ENCODE results near the gene PFKP.

The PFKP gene

DNA sequence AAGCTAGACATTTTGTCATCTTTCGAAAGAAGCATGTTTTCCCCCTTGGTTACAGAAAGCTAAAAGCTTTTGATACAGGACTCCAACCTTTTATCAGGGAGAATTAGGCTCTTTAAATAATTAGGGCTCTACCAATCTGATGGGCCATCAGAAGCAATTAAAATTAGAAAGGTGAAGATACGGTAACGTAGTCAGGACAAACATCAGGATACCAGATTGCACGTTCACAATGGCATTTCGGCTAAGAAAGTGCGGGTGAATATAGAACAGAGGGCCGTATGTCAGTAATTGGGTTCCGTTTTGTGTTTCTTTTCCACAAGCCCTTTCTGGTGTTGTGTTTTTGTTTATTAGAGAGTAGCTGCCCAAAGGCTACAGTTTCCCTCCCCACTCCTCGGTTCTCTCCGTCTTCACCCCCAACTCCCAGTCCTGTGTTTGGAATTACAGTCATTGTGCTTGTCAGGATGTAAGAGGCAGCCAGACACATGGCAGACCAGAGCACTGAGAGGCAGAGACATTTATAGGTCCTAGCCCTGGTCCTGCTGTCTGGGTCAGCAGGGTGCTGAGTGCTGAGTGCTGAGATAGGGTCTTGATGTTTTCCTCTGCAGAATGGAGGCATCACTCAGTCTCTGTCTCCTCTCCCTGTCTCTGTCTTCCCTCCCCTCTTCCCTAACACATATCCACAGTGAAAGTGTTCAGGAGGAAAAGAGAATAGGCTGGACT lies 5.5 kb downstream of the PFKP start:
- DNase-seq: no peak

DNA sequence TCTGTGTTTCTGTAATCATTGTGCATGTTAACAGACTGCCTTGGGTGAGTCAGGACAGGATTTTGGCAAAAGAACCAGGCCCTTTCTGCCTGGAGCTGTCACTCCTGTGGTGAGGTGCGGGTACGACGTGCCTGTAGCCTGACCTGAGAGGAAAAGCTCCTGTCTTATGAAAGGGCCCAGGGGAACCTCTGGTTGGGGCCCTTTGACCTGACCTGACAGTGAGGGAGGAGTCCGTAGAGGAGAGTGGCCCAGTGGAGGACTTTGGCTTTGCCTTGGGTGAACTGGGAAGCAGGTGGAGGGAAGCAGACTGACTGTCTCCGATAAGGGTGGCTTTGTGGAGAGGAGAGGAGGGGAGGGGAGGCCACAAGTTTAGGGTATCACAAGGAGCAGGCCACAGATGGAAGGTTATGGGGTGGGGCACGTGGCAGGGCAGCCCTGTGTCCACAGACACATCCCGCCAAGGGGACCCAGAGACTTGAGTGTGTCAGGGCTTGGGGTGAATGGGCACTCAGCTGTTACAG lies 6.9 kb downstream of the PFKP start:
- DNase-seq: no peak

- no peak for DNase-seq
These were observed 7.7 kb downstream of the PFKP start for GRCh38 chr10:3074985-3075600.

GRCh38 chr10:3076138-3076537 lies 8.8 kb downstream of the PFKP start:
- no peak for DNase-seq

- DNase-seq: no peak
These were observed 10.2 kb downstream of the PFKP start for GRCh38 chr10:3077509-3077908.

DNA sequence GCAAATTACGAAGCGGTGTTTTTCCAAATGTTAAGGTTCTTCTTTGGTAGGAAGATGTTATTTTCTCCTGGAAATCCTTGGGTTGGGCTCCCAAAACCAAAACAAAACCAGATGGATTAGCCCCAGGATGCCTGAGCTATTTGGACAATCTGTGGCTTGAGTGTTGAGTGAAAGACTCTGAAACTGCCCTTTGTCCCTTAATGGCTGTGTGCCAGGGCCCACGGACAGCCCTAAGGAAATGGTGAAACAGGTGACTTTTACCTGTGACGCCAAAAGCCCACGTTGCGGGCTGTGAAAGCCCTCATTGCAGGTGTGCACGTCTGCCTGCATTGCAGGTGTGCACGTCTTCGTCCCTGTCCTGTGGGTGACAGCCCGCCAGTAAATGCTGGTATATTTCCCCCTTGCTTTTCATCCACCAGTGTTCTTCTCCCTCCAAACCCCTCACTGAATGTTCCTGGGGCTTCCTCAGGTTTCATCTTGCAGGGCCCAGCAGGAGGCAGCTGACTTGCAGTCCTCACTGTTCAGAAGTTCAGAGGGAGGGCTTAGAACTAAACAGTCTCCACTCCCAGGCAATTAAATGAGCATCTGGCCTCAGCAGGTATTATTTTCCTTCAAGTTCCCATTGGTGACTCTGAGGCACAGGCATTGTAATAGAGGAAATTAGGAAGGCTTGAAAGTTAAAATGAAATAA lies 10.7 kb downstream of the PFKP start:
- DNase-seq: no peak

DNA sequence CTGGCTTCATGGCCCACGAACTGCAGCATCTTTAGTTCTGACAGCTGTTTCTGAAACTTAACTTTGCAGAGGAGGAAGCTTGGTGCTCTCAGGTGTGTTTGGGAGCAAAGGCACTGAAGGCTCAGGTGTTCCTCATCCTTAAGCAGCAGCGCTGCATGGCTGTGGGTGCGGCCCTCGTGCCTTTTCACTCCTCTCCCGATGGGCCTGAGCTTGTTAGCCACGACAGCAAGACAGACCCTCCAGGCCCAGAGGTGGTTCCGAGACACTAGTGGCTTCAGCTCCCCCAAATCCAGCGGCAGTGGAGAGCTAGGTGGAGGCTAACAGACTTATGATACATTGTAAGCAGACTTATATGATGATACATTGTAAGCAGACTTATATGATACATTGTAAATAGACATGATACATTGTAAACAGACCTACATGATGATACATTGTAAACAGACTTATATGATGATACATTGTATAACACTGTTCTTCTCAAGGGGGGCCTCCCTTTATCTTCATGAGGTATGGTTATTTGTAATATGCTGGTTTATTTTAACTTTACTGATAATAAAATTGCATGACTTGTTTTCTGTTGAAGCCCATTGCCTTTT lies 14.1 kb downstream of the PFKP start:
- DNase-seq: no peak

DNA sequence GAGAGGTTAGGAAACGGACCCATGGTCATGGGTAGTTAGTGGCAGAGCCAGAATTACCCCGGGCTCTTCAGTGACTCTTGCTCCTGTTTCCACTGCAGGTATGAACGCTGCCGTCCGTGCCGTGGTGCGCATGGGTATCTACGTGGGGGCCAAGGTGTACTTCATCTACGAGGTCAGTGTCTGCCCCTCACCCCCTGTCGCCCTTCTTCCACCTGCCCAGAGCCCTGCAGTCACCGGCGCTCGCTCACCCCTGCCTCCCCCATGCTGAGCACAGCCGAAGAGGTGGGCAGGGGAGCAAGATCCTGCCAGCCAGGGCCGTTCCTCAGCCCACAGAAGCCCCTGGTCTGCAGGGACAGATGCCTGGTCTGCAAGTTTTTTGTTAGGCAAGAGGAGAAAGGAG lies 14.9 kb downstream of the PFKP start:
- no peak for DNase-seq

GRCh38 chr10:3085785-3086567 lies 18.6 kb downstream of the PFKP start:
- DNase-seq: no peak

- DNase-seq: no peak
These were observed 23.0 kb downstream of the PFKP start for GRCh38 chr10:3090388-3090787.

- DNase-seq: no peak
These were observed 23.8 kb downstream of the PFKP start for GRCh38 chr10:3090914-3091787.

DNA sequence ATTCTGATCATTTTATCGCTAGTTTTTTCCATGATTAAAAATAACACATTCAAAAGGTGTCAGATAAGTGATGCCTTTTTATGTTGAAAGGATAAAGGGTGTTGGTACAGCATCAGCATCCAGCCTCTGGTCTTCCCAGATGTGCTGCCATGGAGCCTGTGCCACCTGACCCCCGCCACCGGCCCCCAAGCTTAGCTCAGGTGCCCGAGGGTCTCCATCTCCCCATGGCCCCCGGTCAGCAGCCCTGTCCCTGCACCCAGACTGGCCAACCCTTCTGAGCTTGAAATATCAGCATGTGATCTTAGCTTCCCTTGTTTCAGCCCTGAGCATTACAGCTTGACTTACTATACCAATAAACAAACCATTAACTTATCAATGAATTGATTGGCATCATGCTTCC lies 24.6 kb downstream of the PFKP start:
- no peak for DNase-seq

- DNase-seq: no peak
These were observed 26.6 kb downstream of the PFKP start for GRCh38 chr10:3093996-3094395.

DNA sequence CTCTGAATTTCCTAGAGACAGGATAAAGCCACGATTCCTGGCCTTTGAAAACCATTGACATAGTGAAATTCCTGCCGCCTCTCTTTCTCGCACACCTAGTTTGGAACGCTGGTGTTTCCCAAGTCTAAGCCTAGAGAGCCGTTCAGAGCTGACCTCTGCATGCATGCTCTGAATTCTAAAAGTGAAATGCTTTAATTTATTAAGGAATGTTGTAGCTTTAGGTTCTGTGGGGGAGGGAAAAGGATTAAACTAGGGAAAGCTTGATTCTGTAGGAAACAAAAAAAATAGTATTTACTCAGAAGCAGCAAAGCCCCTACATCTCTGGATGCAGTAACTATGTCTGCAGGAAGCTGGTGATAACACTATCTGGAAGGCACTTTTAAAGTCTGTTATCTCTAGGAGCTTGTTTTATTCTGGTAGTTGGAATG lies 27.3 kb downstream of the PFKP start:
- DNase-seq: no peak

DNA sequence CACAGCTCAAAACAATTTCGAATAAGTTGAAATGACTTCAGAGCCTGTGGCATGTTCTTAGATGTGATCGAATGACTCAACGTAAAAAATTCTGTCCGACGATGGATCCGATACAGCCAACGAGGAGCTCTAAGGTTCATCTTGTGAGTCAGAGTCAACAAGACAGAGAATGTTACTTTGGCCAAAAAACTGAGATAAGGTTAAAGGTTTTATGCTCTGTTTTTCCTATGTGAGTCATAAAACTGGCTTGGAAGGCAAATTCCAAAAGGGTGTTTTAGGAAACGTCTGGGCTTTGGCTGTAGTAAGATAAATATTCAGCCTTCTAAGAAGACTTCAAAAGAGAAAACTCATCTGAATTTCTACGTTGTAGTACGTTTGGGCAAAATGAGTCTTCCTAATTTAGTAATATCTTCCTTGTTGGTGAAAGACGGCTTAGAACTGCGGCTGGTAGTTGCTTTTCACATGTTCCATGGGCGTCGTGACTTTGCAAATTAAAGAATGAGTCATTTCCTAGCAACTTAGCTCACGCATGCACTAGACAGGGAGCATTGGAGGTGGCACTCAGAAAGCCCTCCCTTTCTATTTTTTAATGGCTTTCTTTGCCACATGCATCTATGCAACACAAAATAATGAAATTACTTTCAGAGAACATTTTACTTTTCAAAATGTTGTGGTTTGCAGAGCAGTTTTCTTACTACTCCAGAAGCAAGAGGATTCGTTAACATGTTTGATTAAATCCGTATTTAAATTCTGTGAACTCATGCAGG lies 28.2 kb downstream of the PFKP start:
- peak; percentile 41 to 53 for DNase-seq

DNA sequence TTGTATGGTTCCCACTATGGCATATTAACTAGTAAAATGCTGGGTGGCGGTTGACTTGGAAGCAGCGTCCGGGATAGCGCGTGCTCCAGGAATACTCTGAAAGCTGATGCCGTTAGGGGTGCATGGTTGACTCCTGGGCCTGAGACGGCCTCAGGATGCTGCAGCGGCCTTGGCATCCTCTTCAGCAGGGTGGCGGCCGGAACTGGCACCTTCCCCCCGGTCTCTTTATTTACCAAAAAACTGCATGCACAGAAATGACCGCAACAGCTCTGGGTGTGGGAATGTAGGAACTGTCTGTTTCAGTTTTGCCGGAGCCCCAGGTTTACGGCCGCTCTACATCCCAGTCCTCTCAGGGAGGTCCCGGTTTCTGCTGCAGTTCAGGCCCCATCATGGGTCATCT lies 28.8 kb downstream of the PFKP start:
- DNase-seq: no peak

GRCh38 chr10:3097160-3097559 lies 29.8 kb downstream of the PFKP start:
- no peak for DNase-seq

- no peak for DNase-seq
These were observed 31.3 kb downstream of the PFKP start for GRCh38 chr10:3098689-3099088.

GRCh38 chr10:3099291-3100092 lies 32.1 kb downstream of the PFKP start:
- no peak for DNase-seq
